H1 (cell line): ENCODE results near the gene HSPA4L. TPM values are rescaled to one million over a fixed set of nuclear protein-coding genes. Genes with fewer than 3 reads are reported as not detected.

Source experiments
- CHD1 ChIP-seq: IDR thresholded peaks from 2 replicates; pipeline ENCODE4 v1.6.1; 2012; ENCODE audit warnings: low read depth, low read length, improper control_type of control experiment
- CREB1 ChIP-seq: IDR thresholded peaks from 2 replicates; pipeline ENCODE4 v1.6.1; 2012; ENCODE audit warnings: inconsistent platforms
- EGR1 ChIP-seq: IDR thresholded peaks from 2 replicates; pipeline ENCODE4 v1.6.1; 2011; ENCODE audit warnings: low read depth, low read length, borderline replicate concordance
- POU5F1 ChIP-seq: IDR thresholded peaks from 2 replicates; pipeline ENCODE4 v1.6.1; 2011; ENCODE audit warnings: low read depth, mild to moderate bottlenecking, low read length, moderate library complexity
- TBP ChIP-seq: IDR thresholded peaks from 2 replicates; pipeline ENCODE4 v1.6.1; 2011; ENCODE audit warnings: low read depth, low read length, improper control_type of control experiment
- TEAD4 ChIP-seq: IDR thresholded peaks from 2 replicates; pipeline ENCODE4 v1.6.1; 2012; ENCODE audit warnings: low read depth, low read length, inconsistent platforms, mixed read lengths
- polyA plus RNA-seq, 7 experiments: library from polyadenylated mRNA; depleted of rRNA in 3 of 7; stranded (reverse) in 5 of 7; unstranded in 2 of 7; fragments of >200 nt in 5 of 7; fragments of 200-250 nt in 2 of 7; gene quantifications; 1 replicate in 5 of 7; 2 replicates in 1 of 7; 4 replicates in 1 of 7; pipeline versions ENCODE4 v1.2.1 to v1.2.3, GENCODE V29; 2011 to 2013; ENCODE audit warnings: missing spikeins in 2 of 7, mixed read lengths in 2 of 7
- total RNA-seq: library from RNA; stranded (reverse); fragmentation: NEBNext Ultra II Directional; extraction: Animal tissue kit (Norgen Biotek cat#: 25700); gene quantifications from 2 replicates; pipeline ENCODE4 v1.2.1, GENCODE V29; 2021
- TF ChIP-seq, protein P1 (sequence below): fragments of 300-600 bp; sonication (generic); IDR thresholded peaks from 2 replicates; pipeline ENCODE4 v1.7.1; 2012; ENCODE audit warnings: low read length, moderate library complexity, mild to moderate bottlenecking, inconsistent platforms; ENCODE audit not compliant: insufficient replicate concordance

The HSPA4L gene
- total and polyA plus RNA-seq, 2 of the 8 experiments (the other 6 are each of a cell fraction or from before 2014, with no cell fraction given) = 0.65 to 4.7 TPM

- TF ChIP-seq, protein P1, sequence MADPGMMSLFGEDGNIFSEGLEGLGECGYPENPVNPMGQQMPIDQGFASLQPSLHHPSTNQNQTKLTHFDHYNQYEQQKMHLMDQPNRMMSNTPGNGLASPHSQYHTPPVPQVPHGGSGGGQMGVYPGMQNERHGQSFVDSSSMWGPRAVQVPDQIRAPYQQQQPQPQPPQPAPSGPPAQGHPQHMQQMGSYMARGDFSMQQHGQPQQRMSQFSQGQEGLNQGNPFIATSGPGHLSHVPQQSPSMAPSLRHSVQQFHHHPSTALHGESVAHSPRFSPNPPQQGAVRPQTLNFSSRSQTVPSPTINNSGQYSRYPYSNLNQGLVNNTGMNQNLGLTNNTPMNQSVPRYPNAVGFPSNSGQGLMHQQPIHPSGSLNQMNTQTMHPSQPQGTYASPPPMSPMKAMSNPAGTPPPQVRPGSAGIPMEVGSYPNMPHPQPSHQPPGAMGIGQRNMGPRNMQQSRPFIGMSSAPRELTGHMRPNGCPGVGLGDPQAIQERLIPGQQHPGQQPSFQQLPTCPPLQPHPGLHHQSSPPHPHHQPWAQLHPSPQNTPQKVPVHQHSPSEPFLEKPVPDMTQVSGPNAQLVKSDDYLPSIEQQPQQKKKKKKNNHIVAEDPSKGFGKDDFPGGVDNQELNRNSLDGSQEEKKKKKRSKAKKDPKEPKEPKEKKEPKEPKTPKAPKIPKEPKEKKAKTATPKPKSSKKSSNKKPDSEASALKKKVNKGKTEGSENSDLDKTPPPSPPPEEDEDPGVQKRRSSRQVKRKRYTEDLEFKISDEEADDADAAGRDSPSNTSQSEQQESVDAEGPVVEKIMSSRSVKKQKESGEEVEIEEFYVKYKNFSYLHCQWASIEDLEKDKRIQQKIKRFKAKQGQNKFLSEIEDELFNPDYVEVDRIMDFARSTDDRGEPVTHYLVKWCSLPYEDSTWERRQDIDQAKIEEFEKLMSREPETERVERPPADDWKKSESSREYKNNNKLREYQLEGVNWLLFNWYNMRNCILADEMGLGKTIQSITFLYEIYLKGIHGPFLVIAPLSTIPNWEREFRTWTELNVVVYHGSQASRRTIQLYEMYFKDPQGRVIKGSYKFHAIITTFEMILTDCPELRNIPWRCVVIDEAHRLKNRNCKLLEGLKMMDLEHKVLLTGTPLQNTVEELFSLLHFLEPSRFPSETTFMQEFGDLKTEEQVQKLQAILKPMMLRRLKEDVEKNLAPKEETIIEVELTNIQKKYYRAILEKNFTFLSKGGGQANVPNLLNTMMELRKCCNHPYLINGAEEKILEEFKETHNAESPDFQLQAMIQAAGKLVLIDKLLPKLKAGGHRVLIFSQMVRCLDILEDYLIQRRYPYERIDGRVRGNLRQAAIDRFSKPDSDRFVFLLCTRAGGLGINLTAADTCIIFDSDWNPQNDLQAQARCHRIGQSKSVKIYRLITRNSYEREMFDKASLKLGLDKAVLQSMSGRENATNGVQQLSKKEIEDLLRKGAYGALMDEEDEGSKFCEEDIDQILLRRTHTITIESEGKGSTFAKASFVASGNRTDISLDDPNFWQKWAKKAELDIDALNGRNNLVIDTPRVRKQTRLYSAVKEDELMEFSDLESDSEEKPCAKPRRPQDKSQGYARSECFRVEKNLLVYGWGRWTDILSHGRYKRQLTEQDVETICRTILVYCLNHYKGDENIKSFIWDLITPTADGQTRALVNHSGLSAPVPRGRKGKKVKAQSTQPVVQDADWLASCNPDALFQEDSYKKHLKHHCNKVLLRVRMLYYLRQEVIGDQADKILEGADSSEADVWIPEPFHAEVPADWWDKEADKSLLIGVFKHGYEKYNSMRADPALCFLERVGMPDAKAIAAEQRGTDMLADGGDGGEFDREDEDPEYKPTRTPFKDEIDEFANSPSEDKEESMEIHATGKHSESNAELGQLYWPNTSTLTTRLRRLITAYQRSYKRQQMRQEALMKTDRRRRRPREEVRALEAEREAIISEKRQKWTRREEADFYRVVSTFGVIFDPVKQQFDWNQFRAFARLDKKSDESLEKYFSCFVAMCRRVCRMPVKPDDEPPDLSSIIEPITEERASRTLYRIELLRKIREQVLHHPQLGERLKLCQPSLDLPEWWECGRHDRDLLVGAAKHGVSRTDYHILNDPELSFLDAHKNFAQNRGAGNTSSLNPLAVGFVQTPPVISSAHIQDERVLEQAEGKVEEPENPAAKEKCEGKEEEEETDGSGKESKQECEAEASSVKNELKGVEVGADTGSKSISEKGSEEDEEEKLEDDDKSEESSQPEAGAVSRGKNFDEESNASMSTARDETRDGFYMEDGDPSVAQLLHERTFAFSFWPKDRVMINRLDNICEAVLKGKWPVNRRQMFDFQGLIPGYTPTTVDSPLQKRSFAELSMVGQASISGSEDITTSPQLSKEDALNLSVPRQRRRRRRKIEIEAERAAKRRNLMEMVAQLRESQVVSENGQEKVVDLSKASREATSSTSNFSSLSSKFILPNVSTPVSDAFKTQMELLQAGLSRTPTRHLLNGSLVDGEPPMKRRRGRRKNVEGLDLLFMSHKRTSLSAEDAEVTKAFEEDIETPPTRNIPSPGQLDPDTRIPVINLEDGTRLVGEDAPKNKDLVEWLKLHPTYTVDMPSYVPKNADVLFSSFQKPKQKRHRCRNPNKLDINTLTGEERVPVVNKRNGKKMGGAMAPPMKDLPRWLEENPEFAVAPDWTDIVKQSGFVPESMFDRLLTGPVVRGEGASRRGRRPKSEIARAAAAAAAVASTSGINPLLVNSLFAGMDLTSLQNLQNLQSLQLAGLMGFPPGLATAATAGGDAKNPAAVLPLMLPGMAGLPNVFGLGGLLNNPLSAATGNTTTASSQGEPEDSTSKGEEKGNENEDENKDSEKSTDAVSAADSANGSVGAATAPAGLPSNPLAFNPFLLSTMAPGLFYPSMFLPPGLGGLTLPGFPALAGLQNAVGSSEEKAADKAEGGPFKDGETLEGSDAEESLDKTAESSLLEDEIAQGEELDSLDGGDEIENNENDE = no peak
- TF ChIP-seq TEAD4 = no peak
- TF ChIP-seq TBP = no peak
- no peak for TF ChIP-seq POU5F1
- no peak for TF ChIP-seq CREB1
- TF ChIP-seq EGR1 = no peak
- TF ChIP-seq CHD1 = no peak
Observed at GRCh38 chr4:127856196-127856812, 74.2 kb downstream of the HSPA4L start (continued).
